ENCODE results near the gene ACAT1.
"Not testable (repeated sequence)": the region's sequence is repeated elsewhere in the genome, so short reads cannot be mapped to it uniquely, and the experiment has no call there.

The ACAT1 gene

DNA sequence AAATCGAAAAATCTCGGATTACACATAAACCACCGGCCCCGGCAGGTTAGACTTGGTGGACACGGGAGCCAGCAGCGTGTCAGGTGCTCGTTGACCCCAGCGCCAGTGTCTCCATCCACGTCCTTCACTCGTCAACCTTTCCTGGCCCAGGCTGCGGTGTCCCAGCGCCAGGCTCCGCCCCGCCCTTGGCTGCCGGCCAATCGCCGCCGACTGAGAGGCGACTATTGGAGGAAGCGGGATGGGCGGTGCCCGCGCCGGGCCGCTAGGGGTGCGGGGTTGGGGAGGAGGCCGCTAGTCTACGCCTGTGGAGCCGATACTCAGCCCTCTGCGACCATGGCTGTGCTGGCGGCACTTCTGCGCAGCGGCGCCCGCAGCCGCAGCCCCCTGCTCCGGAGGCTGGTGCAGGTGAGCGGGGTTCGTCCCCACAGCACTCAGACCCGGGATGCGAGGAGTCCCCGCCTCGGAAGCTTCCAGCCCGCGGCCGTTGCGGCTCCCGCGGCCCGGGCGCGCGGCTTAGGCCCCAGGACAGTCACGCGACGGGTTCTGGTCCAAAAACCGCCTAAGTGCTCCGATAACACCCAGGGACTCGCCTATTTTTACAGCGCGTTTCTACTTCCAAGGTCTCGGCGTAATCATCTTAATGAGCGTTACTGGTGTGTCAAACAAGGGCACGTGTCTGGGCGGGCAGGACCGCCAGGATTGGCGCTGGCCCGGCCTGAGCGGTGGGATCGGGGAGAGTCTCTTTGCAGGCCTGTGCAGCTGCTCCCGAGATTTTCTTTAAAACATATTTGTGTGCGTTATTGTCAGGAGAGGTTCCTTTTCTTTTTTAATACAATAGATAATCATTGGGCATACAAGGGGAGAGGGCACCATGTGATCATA lies at the start of gene ACAT1:
TSS of gene ACAT1 (plus strand) at position 294 of the 882 bp plus-strand sequence. CDS start at position 334, 40 bp downstream.
- peak; percentile 74 for DNase-seq (ENCODE audit: low read depth, low spot score)

DNA sequence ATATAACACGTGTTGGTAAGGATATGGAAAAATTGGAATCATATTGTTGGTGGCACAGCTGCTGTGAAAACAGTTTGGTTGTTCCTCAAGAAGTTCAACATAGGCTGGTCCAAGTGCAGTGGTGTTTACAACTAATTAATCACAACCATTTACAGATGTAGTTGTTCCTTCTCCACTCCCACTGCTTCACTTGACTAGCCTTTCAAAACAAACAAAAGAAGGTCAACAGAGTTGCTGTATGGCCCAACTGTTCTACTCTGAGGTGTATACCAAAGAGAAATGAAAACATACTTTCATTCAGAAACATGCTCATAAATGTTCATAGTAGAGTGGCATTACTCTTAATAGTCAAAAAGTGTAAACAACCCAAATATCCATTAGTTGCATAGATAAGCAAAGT lies 36.6 kb upstream of the ACAT1 start:
- DNase-seq (ENCODE audit: low read depth, low spot score): no peak

DNA sequence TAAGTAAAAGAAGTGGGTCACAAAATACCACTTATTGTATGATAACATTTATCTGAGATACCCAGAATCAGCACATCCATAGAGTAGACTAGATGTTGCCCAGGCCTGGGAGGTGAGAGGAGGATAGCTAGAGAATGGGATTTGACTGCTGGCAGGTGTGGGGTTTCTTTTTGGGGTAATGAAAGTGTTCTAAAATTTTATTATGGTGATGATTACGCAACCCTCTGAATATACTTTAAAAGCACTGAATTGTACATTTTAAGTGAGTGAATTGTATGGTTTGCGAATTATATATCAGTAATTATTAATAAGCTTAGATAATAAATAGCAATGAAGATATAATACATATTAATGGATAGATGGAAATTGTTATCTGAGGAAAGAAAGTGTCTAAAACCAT lies 35.7 kb upstream of the ACAT1 start:
- no peak for DNase-seq (ENCODE audit: low read depth, low spot score)

DNA sequence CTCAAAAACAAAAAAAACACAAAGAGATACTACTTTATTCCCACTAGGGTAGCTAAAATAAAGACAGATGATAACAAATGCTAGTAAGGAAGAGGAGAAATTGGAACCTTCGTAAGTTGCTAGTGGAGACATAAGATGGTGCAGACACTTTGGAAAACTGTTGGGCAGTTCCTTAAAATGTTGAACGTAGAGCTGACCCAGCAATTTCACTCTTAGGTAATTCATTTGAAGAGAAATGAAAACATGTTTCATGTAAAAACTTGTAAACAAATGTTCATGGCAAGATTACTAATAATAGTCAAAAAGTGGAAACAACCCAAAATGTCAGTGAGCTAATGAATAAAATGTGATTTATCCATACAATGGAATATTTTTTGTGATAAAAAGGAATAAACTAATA lies 29.2 kb upstream of the ACAT1 start:
- no peak for DNase-seq (ENCODE audit: low read depth, low spot score)

DNA sequence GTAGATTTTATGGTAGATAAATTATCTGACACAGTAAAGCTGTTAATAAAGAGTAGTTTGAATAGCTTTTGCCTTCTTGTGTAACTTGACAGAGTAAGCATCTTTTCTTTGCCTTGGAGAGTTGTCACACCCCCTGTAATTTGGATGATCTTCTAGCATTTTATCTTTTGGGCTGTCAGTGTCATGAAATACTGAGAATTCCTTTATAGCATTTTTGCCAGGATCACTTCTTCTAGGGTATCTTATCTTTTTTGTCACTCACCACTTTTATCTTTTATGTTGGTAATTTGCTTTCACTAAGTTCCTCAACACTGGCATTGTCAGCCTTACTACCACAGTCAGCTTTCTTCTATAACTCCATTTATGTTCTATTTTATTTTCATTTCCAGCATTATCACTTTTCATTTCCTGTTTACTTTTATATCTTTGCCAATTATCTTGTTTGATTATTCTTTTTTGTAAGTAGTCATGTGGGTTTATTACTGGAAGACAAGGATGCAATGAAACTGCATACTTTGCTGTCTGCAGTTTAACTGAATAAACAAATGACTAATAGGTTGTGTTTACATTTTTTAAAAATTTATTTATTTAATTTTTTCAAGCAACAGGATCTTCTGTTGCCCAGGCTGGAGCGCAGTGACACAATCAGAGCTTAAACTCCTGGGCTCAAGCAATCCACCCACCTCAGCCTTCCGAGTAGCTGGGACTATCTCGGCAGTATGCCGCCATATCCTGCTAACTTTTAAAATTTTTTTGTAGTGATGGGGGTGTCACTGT lies 28.1 kb upstream of the ACAT1 start:
- DNase-seq (ENCODE audit: low read depth, low spot score): no peak

DNA sequence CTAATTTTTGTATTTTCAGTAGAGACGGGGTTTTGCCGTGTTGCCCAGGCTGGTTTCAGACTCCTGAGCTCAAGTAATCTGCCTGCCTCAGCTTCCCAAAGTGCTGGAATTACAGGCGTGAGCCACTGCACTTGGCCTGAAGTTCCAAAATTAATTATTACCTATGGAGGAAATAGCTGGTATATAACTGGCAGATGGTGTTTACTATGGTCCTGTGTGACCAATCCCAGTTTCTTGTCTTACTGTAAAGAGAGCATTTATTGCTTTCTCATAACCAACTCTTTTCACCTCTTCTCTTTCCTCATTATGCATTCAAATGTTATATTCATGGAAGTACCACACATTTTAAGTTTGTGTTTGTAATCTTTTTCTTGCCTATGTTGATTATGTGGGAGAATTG lies 24.2 kb upstream of the ACAT1 start:
- no peak for DNase-seq (ENCODE audit: low read depth, low spot score)

DNA sequence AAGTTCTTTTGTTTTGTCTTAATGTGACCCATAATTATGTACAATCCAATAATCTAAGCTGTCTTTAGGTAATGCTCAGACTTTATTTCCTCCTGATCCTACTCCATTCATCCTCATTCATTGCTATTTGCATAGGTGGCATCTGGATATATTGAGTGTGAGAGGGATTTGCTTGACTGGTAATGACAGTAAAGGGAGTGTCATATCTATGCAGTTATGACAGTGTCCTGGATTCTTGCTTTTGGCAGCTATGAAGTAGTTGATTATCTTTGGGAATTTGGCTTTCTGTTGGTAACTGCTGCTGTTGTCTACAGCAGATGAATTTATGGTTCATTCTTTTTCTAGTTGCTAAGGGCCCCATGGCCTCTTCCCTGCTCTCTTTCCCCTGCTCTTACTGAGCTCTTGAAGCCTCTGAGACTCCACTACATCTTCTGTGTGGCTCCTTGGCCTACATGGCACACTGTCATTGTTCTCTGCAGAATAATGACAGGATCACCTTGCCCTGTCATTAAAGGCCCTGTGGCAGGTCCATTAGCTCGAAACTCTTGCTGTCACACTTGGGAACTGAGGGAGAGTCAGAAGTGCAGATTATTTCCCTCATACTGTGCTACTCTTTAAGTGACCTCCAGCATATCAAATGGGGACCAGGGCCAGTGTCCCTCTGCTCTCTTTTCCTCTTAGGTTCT lies 20.1 kb upstream of the ACAT1 start:
- no peak for DNase-seq (ENCODE audit: low read depth, low spot score)

DNA sequence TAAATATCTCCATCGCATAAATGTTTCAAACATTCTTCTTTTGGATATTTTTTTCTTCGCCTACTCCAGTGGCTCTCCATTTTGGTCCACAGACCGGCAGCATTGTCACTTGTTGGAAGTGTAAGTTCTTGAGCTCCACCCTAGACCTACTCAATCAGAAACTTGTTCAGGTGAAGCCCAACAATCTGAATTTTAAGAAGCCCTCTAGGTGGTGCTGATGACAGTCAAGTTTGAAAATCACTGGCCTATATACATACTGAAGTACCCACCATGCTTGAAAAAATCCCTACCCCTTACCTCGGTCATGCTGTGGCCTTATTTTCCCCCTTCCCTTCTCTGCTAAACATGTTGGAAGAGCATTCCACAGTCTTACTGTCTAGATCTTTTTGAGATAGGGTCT lies 10.2 kb upstream of the ACAT1 start:
- DNase-seq (ENCODE audit: low read depth, low spot score): no peak

DNA sequence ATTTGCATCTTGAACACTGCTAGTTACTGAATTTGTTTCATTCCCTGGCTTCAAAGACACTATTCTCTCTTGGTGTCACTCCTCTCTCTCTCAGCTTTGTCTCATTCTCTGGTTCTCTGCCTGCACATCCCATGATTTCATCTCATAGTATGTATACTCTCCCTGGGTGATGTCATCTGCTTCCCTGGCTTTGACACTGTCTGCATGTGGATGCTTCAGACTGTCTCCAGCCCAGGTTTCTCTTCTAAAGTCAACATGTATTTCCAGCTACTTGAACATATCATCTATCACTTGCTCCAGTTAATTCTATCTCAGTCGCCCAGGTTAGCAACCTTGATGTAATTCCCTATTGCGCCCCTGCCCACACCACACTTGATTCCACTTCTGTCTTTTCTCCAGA lies 9.3 kb upstream of the ACAT1 start:
- no peak for DNase-seq (ENCODE audit: low read depth, low spot score)

DNA sequence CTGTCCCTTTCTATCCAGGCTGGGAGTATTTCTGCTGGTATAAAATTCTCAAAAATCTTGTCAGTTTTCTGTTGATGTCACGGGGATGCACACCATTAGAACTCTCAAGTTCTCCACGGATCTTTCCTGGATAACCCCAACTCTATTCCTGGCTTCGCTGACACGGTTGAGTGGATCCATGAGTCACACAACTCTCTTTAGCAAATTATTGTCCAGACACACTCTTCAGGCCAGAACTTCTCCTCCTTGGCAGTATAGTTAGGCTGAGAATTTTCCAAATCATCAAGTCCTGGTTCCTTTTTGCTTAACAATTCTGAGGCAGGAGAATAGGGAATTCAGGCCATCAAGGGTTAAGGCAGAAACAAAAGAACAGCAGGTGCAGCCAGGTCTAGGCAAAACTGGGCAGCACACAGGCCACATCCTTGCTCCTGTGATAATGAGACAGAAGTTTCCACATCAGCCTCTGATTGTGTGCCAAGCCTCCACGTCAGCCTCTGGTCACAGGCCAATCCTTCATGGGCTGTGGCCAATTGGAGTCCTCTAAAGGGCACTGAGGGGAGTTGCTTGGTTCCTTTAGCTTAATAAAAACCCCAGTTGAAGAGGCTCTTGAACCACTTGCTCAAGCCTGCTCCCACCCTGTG lies 5.7 kb upstream of the ACAT1 start:
- DNase-seq (ENCODE audit: low read depth, low spot score): no peak

DNA sequence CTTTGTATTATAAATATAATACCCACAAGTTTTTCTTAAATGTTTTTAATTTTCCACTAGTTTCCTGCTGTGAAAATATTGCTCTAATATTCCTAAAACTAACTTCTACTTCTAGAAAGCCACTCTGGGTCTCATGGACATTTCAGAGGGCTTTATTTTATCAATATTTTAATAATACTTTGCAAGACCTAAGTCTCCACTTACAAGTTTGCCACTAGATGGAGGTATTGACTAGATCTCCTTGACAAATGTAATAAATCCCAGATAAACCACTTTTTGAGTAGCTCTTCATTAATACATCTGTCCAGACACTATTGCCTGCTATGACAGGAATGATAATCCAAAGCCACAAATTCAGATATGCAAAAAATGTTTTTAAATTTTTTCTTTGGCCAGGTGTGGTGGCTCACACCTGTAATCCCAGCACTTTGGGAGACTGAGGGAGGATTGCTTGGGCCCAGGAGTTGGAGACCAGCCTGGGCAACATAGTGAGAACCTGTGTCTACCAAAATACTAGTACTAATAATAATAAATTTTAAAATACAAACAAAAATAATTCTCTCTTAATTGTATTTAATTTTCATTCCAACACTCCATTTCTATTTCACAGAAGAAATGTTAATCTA lies 3.5 kb upstream of the ACAT1 start:
- DNase-seq (ENCODE audit: low read depth, low spot score): no peak

DNA sequence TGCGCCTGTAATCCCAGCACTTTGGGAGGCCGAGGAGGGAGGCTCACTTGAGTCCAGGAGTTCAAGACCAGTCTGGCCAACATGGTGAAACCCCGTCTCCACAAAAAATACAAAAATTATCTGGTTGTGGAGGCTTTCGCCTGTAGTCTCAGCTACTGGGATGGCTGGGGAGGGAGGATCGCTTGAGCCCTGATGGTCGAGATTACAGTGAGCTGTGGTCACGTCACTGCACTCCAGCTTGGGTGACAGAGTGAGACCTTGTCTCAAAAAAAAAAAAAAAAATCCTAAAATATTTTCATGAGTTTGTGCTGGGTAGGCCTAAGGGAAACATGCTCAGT lies 462 bp upstream of the ACAT1 start:
- not testable (repeated sequence) for DNase-seq (ENCODE audit: low read depth, low spot score)

DNA sequence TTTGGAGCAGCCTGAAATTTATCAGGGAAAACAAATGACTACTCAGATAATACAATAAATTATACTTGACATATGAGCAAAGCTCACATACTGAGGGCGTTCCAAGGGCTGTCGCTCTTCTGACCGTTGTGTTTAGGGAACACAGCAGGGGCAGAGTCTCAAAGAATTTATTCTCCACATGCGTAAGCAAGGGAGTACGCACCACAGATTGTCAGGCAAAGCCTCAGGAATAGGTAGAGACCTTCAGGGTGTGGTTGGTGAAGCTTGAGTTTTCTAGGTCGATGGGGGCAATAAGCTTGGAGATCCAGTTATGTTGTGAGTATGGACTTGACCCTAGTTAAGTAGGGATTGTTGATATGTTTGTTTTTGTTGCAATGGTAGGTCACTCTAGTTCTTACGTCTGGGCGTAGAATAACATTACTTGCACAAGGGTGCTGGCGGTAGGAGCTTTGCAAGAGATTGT lies 830 bp downstream of the ACAT1 start:
- DNase-seq (ENCODE audit: low read depth, low spot score): no peak

DNA sequence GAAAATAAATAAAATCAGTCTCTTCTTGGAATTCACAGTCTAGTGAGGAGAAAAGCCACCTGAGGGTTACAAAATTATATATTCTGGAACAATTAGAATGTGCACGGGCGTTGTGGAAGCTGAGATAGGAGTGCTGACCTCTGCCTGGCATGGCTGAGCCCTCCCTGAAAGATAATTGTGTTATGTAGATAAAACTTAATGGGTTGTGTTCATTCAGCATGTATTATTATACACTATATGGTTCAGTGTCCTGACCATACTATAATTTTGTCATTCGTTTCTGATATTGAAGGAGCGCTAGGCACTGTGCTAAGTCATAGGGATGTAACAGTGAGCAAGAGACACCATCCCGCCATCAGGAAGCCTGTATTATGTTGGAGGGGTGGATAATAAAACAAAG lies 3.7 kb downstream of the ACAT1 start:
- DNase-seq (ENCODE audit: low read depth, low spot score): no peak

DNA sequence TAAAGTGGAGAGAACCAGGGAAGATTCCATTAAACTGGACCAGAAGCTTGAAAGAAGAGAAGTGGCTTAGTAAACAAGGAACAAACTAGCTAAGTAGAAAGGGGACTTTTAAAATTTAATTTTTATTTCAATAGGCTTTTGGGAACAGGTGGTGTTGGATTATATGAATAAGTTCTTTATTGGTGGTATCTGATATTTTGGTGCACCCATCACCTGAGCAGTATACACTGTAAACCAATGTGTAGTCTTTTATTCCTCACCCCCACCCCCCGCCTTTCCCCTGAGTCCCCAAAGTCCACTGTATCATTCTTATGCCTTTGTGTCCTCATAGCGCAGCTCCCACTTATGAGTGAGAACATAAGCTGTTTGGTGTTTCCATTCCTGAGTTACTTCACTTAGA lies 7.4 kb downstream of the ACAT1 start:
- no peak for DNase-seq (ENCODE audit: low read depth, low spot score)

DNA sequence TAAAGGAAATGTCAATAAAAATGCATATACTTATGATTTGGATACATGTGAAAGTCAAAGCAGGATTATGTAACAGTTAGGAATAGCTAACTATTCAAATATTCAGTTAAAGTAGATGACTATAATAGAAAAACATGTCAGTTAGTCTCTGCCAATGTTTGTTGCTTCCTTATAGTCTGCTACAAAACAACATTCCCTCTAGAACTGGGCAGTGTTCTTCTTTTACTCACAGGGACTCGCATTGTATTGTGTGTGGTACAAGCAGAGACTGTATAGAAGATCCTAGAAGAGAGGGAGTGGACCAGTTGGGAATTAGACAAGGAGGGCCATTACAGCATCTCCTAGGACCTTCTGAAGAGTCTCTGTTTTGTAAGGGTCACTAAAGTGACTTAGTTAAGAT lies 10.6 kb downstream of the ACAT1 start:
- DNase-seq (ENCODE audit: low read depth, low spot score): no peak

DNA sequence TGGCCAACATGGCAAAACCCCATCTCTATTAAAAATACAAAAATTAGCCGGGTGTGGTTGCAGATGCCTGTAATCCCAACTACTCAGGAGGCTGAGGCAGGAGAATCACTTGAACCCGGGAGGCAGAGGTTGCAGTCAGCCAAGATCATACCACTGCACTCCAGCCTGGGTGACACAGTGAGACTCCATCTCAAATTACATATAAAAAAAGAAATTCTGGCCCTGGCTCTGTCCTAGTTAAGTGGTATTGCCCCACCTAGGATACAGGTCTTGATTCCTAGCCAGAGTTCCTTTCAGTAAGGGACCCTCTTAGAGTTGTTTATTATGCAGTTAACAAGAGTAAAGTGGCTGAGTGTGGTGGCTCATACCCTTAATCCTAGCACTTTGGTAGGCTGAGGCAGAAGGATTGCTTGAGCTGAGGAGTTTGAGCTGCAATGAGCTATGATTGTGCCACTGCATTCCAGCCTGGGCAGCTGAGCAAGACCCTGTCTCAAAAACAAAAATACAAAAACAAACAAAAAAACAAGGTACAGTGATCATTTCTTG lies 11.7 kb downstream of the ACAT1 start:
- not testable (repeated sequence) for DNase-seq (ENCODE audit: low read depth, low spot score)

DNA sequence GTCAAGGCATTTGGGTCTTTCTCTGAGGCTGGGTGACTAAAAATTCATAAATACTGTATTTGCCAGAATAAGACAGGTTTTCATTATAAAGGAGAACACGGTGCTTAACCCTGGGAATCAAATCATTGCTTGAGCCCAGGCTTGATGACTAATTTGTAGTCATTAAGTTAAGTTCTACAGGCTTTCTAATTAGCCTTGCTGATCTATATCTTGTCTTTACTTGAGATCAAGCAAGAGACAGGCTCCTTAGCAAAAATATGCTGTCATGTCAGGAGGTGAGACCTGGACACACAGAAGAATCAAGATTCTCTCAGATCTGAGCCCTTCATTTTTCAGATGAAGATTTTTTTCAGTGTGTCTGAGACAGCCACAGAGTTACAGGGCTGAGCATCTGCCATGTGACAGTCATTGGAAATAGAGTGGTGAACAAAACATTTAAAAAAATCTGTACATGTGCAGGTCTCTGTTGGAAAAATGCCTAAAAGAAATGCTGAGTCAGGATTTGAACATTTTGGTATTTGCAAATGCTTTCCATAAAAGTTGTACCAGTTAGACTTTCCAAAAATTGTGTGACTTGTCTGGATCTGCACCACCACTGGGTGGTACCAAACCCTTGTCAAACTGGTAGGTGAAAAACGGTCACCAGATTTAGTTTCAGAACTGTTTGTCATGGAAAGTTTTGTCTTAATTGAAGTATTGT lies 14.6 kb downstream of the ACAT1 start:
- no peak for DNase-seq (ENCODE audit: low read depth, low spot score)

DNA sequence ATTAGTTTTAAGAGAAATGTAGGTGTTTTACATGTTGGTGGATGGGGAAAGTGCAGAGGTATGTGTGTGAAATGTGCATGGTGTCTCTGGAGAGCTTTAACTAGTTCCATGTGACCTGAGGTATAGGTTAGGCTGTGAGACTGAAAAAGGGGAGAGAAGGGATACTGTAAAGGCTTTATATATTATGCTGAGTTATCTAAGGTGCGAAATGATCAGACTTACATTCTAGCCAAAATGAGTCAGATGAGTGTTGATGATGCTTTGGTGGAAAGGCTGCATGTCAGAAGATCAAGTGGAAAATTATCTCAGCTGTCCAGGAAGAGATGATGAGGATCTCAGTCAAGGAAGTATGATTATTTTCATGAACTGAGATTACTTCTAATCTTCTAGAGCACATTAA lies 15.8 kb downstream of the ACAT1 start:
- DNase-seq (ENCODE audit: low read depth, low spot score): no peak

DNA sequence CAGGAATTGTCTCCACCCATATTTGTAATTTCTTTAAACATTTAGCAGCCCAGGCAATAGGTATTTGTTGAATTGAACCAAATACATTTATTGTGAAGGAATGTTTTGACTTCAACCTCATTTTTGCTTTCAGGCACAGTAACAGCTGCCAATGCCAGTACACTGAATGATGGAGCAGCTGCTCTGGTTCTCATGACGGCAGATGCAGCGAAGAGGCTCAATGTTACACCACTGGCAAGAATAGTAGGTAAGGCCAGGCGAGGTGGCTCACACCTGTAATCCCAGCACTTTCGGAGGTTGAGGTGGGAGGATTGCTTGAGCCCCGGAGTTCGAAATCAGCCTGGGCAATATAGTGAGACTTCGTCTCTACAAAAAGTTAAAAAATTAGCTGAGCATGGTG lies 20.9 kb downstream of the ACAT1 start:
- DNase-seq (ENCODE audit: low read depth, low spot score): no peak

DNA sequence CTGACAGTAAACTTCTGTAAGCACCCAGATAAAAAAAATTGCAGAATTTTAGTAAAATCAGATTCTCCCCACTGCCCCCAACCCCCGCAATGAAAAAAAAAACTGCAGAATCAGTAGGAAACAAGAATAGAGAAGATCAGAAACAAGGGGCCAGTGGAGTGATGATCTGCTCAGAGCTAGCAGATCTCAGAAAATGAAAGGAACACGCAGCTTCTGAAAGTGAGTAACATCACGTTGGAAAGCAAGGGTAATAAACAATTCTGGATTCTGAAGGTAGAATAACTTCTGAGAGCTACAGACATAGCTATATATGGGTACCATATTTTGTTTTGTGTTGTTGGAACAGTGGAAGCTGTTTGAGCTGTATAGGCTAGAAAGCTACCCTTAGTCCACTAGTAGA lies 23.2 kb downstream of the ACAT1 start:
- no peak for DNase-seq (ENCODE audit: low read depth, low spot score)

Measured in smooth muscle cell of the brain vasculature (primary cell).